Tibial nerve (tissue), 4 donors: ENCODE results near the gene STK38.

Source experiments
- EP300 ChIP-seq, 2 donors: sonication (generic); formaldehyde crosslinking; IDR thresholded peaks; one replicate each; pipeline ENCODE4 v1.6.1; 2017; ENCODE audit warnings: antibody characterized with exemption in 2 of 2, mild to moderate bottlenecking in 1 of 2
- POLR2A ChIP-seq, 2 donors: fragments of 450-650 bp; IDR thresholded peaks; one replicate each; pipeline ENCODE4 v1.6.1; 2017; ENCODE audit warnings: antibody characterized with exemption in 2 of 2, mild to moderate bottlenecking in 2 of 2, moderate library complexity in 2 of 2
- TF ChIP-seq, protein P1 (sequence below), 5 experiments: fragments of 200-600 bp in 3 of 5; fragments of 450-650 bp in 2 of 5; sonication (generic) in 3 of 5; IDR thresholded peaks; one replicate each; pipeline ENCODE4 v1.5.1; 2016 to 2019; ENCODE audit warnings: antibody characterized with exemption in 5 of 5, mild to moderate bottlenecking in 3 of 5, moderate library complexity in 2 of 5

DNA sequence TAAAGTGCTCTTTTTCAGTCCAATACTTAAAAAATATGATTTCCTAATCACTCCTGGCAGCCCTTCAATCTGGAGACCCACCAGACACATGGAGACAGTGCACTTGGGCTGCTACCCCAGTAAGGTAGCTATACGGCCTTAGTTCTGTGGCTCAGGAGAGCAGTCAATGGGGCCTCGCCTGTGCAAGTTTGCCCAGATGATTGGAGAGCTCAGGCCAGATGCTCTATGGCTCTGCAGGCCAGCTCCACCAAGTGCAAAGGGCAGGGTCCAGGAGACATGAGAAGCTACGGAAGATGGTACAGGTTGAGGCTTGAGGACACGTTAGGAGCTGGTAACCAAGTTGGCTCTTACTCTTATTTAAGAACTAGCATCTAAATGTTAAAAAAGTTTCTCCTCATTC, 30.7 kb downstream of the STK38 start:
- TF ChIP-seq, protein P1, sequence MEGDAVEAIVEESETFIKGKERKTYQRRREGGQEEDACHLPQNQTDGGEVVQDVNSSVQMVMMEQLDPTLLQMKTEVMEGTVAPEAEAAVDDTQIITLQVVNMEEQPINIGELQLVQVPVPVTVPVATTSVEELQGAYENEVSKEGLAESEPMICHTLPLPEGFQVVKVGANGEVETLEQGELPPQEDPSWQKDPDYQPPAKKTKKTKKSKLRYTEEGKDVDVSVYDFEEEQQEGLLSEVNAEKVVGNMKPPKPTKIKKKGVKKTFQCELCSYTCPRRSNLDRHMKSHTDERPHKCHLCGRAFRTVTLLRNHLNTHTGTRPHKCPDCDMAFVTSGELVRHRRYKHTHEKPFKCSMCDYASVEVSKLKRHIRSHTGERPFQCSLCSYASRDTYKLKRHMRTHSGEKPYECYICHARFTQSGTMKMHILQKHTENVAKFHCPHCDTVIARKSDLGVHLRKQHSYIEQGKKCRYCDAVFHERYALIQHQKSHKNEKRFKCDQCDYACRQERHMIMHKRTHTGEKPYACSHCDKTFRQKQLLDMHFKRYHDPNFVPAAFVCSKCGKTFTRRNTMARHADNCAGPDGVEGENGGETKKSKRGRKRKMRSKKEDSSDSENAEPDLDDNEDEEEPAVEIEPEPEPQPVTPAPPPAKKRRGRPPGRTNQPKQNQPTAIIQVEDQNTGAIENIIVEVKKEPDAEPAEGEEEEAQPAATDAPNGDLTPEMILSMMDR (IDR thresholded peaks at IDR 0.05) = no peak
- TF ChIP-seq EP300 (IDR thresholded peaks at IDR 0.05) = no peak
- no peak for TF ChIP-seq POLR2A (IDR thresholded peaks at IDR 0.05)
